ENCODE data around the gene HAGHL.
"Not testable (repeated sequence)": the region's sequence is repeated elsewhere in the genome, so short reads cannot be mapped to it uniquely, and the experiment has no call there.

The HAGHL gene

DNA sequence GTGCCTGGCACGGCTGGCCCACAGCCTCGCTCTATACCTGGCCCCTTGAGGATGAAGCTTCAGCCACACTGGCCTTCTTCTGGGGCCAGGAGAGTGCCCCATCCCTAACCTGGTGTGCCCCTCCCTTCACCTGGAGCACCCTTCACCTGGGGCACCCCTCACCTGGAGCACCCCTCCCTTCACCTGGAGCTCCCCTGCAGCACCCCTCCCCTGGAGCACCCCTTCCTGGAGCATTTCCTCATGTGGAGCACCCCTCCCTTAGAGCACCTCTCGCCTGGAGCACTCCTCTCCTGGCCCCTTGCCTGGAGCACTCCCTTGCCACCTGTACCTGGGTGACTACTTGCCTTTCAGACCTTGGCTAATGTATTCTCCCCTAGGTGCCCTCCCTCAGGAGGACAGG, 18.9 kb upstream of the HAGHL start:
- DNase-seq (ENCODE audit: low read depth, low spot score) = no peak

GRCh38 chr16:708959-709358, 17.9 kb upstream of the HAGHL start:
- DNase-seq (ENCODE audit: low read depth, low spot score) = no peak

DNA sequence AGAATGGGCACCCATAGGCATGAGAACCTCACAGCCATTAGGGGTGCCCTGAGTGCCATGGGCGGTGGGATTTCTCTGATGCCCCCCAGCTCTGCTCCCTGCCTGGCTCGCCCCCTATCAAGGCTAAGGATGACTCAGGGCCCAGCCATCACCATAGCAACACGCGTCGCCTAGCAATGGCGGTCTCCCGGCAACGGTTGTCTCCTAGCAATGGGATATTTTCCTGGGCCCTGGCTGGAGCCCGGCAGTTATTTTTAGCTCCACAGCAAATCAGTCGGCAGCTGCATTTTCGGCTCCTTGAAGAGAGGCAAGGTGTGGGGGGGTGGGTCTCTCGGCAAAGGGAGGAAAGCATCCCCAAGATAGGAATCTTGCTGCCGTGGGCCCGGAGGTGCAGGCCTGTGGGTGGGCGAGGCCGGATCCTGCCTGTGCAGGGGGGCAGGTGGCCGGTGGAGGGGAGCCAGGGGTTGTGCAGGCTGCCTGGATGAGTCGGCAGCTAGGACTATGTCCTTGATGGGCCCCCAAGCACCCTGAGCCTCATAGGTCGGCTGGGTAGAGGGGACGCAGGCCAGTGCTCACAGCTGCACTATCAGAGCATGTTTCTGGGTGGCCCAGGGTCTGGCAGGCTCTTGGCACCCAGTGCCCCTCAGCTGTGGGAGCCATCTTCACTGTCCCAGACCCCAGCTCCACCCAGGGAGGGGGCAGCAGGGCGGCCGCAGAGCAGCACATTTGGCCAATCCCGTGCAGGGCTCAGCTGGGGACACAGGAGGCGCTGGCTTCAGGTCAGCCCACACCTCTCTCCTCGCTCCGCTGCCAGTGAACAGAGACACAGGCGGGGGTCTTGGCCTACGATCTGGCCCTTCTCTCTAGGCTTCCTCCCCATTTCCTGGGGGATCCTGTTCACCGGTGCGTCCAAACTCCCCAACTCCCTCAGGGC, 17.1 kb upstream of the HAGHL start:
- no peak for DNase-seq (ENCODE audit: low read depth, low spot score)

DNA sequence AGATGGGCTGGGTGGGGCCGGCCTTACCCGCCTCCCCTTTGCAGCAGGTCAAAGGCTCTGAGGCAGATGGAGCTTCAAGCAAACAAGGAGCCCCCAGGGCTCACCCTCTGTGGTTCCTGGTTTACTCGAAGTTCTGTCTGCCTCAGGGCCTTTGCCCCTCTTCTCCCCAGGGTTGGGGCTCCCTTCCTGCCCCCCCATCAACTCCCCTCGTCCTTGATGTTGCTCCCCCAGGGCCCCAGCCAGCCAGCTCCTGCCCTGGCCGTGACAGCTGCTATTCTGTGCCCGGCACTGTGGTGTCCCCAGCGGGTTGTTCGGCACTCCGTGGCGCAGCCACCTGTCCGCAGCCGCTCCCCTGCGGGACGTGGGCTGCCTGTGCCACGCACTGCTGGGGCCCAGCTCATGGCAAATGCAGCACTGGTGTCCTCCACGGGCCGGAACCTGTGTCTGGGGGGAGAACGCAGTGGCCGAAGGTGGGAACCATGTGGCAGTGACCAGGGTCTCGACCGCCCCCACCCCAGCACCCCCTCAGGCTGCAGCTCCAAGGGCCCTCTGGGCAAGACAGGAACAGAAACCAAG, 16.3 kb upstream of the HAGHL start:
- no peak for DNase-seq (ENCODE audit: low read depth, low spot score)

DNA sequence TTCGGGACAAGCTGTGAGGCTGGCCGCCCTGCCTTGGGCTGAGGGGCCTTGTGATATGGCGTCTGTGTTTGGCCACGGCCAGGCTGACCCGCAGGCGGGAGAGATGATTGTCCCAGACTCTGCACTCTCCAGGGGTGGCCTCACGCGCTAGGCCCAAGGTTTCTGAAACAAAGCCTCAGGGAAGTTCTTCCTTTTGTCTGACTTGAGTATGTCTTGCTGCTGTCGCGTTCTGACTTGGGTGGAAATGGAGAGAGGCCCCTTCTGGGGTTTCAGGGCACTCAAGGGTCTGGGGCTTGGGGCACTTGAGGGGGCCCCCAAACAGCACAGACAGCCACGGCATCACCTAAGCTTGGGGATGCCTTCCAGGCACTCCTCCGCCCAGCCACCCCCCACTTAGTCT, 15.8 kb upstream of the HAGHL start:
- no peak for DNase-seq (ENCODE audit: low read depth, low spot score)

DNA sequence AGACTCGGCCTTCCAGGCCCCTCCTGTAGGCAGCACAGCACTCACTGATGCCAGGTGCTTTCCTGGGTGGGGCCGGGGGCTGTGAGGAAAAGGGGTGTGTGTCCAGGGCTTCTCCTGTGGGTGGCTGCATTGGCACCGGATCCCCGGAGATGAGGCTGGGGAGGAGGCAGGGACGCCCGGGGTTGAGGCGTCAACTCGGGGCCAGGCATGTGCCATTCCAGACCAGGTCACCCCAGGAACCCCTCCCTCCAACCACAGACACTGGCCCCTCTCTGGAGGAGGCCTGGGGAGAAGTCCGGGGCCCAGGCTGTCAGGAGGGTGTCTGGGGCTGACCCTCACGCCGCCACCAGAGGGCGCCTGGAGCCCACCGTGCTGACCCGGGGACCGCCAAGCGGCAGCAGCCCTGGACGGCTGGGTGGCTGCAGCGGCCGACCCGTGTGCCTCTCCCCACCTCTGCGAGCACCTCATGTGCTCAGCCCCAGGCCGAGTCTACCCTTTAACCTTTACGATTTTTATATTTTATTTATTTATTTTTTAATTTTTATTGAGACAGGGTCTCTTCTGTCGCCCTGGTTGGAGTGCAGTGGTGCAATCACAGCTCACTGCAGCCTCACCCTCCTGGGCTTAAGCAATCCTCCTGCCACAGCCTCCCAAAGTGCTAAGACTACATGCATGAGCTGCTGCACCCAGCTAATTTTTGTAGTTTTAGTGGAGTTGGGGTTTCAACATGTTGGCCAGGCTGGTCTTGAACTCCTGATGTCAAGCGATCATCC, 15.2 kb upstream of the HAGHL start:
- DNase-seq (ENCODE audit: low read depth, low spot score) = no peak

DNA sequence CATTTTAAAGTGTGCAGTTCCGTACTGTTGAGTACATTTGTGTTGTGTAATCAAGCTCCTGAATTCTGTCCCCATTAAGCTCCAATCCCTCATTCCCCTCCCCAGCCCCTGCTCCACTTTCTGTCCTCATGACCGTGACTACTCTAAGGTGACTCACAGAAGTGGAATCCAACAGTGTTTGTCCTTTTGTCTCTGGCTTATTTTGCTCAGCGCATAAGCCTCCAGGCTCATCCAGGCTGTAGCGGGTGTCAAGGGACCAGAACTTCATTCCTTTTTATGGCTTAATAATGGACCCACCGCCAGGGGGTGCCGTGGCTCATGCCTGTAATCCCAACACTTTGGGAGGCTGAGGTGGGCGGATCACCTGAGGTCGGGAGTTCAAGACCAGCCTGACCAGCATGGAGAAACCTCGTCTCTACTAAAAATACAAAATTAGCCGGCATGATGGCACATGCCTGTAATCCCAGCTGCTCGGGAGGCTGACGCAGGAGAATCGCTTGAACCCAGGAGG, 14.1 kb upstream of the HAGHL start:
- not testable (repeated sequence) for DNase-seq (ENCODE audit: low read depth, low spot score)

DNA sequence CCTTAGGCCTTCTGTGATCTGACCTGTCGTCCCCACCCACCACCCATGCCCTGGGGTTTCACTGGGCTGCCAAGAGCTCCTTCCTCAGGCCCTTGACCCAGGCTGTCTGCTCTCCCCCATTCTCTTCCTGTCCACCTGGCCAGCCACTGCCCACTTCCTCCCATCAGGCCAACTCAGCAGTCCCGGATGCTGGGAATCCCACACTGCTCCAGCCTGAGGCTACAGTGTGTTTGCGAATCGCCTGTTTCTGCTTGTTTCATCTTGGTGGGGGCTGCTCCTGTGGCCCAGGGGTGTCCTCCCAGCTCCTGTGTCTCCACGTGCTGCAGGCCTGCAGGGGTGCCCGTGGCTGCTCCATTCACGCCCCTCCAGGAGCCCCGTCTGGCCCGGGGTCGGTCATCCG, 12.8 kb upstream of the HAGHL start:
- no peak for DNase-seq (ENCODE audit: low read depth, low spot score)

GRCh38 chr16:714558-715476, 12.1 kb upstream of the HAGHL start, which contains the start of gene METRN:
METRN (plus strand) TSS chr16:715118; CDS start chr16:715290, 172 bp downstream.
- no peak for DNase-seq (ENCODE audit: low read depth, low spot score)

DNA sequence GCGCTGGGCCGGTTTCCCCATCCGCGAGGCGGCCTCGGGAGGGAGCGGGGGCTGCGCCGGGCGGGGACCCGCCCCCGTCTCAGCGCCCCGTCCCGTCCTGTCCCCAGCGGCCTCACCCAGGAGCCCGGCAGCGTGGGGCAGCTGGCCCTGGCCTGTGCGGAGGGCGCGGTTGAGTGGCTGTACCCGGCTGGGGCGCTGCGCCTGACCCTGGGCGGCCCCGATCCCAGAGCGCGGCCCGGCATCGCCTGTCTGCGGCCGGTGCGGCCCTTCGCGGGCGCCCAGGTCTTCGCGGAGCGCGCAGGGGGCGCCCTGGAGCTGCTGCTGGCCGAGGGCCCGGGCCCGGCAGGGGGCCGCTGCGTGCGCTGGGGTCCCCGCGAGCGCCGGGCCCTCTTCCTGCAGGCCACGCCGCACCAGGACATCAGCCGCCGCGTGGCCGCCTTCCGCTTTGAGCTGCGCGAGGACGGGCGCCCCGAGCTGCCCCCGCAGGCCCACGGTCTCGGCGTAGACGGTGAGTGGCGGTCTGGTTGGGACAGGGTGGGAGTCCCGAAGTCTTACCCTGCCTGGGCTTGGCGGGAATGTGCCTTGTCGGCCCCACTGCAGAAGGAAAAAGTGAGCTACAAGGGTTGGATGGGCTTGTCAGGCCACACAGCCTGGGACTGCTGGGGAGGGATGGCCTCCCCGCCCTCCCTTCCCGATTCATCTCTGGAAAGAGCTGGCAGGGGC, 11.3 kb upstream of the HAGHL start:
- no peak for DNase-seq (ENCODE audit: low read depth, low spot score)

GRCh38 chr16:716200-716568, 10.7 kb upstream of the HAGHL start:
- no peak for DNase-seq (ENCODE audit: low read depth, low spot score)

DNA sequence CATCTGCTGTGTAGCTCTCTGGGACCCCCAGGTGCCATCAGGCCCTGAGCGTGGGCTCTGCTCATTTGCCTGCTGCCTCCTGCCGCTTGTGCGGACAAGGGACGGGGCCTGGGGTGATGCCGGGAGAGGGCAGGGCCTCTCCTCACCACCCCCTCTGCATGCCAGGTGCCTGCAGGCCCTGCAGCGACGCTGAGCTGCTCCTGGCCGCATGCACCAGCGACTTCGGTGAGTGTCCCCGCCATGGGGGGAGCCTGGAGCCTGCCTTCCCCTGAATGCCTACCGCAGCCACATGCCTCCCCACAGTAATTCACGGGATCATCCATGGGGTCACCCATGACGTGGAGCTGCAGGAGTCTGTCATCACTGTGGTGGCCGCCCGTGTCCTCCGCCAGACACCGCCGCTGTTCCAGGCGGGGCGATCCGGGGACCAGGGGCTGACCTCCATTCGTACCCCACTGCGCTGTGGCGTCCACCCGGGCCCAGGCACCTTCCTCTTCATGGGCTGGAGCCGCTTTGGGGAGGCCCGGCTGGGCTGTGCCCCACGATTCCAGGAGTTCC, 10.1 kb upstream of the HAGHL start:
- DNase-seq (ENCODE audit: low read depth, low spot score) = no peak

GRCh38 chr16:717450-718245, 9.3 kb upstream of the HAGHL start:
- no peak for DNase-seq (ENCODE audit: low read depth, low spot score)

GRCh38 chr16:718389-718788, 8.5 kb upstream of the HAGHL start:
- DNase-seq (ENCODE audit: low read depth, low spot score) = no peak

DNA sequence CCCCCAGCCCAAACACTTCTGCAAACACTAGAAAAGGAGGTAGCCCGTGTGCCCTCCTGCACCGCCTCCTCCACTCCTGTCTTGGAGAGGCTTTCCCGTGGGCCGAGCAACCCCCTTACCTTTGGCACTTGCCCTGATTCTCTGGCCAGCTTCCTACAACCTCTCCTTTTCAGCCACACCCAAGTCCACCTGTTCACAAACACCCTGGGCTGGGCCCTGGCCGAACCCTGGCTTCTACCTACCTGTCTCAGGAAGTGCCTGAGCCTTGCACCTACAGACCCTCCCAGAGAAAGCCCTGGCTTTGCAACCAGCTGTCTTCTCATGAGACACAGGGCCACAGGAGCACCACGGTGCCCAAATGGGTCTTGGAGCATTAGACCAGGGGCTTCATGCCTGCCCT, 8.0 kb upstream of the HAGHL start:
- no peak for DNase-seq (ENCODE audit: low read depth, low spot score)

DNA sequence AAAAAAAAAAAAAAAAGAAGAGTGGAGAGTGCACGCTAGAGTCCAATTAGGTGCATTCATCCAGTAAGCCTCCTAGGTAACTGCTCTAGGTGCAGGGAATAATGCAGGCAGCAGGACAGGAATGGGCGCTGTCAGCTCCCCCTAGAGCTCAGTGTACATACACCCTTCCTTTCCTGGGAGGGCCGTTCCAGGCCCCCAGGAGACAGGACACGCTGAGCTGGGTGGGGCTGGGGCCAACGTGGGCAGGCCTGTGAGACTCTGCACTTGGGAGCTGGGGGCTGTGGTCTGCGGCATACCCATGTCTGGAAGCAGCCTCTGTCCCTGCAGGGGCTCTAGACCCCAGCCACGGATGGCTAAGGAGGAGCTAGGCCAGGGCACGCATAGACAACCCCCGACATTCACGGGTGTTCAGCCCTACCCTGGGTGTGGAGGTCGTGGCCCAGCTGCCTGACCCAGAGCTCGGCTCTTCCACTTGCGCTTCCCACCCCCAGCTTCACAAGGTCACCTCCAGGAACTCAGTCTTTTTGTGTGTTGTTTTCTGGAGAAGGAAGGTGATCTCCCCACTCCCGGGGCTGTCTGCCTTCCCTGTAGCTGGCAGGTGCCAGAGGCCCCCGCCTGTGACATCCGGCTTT, 7.0 kb upstream of the HAGHL start:
- no peak for DNase-seq (ENCODE audit: low read depth, low spot score)

DNA sequence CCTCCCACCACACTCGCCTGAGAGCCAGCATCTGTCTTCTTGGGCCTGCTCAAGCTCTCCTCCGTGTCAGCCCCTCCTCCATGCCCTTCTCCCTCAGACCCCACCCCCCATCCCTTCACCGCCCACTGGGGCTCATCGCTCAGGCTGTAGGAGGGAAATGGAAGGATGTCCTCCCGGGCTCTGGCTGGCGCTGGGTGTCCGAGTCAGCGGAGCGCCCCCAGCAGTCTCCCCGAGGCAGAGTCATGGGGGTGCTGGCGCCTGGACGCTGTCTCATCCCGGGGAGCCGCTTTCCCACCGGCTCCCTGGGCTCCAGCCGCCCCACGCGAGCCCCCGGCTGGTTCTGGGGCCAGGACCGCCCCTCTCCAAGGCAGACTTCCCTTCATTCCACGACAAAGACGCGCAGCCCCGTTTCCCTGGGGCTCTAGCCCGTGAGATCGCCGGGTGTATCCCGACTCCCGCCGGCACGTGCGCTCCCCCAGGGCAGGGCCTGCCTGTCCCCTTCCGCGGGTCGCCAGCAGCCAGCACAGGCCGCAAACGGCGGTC, 6.4 kb upstream of the HAGHL start:
- no peak for DNase-seq (ENCODE audit: low read depth, low spot score)

DNA sequence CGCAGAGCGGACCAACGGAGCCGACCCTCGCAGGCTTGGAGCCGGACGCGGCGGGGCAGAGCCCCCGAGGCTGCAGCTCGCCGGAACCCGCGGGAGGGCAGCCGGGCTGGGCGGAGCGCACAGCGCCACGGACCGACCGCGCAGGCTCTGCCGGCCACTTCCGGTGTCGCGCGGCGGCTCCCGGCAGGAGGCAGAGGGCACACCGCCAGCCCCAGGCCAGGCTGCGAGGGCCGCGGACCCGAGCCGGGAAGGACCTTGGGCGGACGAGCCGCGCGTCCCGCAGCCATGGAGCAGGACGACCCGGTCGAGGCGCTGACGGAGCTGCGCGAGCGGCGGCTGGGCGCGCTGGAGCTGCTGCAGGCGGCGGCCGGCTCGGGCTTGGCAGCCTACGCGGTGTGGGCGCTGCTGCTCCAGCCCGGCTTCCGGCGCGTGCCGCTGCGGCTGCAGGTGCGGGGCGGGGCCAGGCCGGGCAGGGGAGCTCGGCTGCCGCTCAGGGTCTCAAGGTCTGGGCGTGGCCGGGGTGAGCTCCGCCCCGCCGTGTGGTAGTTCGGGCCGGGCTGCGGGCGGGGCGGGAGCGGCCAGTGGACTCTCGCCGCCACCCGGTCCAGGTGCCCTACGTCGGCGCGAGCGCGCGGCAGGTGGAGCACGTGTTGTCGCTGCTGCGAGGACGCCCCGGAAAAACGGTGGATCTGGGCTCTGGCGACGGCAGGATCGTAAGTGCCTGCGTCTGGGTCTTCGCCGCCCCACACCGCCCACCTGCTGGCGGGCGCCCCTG, 5.7 kb upstream of the HAGHL start, which contains the start of gene ANTKMT:
ANTKMT (plus strand) TSS at position 157 of the 775 bp plus-strand sequence; CDS start at position 286, 129 bp downstream.
- no peak for DNase-seq (ENCODE audit: low read depth, low spot score)

Data from iPS DF 19.7 (cell line).